Suprapubic skin (tissue), 3 donors: ENCODE data around the gene SRSF4.

Source experiments
- EP300 ChIP-seq: sonication (generic); formaldehyde crosslinking; IDR thresholded peaks from one replicate; pipeline ENCODE4 v1.6.1; 2017; ENCODE audit warnings: antibody characterized with exemption
- POLR2A ChIP-seq, 2 donors: fragments of 450-650 bp; IDR thresholded peaks; one replicate each; pipeline ENCODE4 v1.6.1; 2017; ENCODE audit warnings: antibody characterized with exemption in 2 of 2, mild to moderate bottlenecking in 2 of 2, moderate library complexity in 2 of 2
- TF ChIP-seq, protein P1 (sequence below), 2 donors: fragments of 200-600 bp in 1 of 2; fragments of 450-650 bp in 1 of 2; sonication (generic) in 1 of 2; IDR thresholded peaks; one replicate each; pipeline ENCODE4 v1.5.1; 2016 to 2019; ENCODE audit warnings: antibody characterized with exemption in 2 of 2, mild to moderate bottlenecking in 1 of 2, moderate library complexity in 1 of 2

DNA sequence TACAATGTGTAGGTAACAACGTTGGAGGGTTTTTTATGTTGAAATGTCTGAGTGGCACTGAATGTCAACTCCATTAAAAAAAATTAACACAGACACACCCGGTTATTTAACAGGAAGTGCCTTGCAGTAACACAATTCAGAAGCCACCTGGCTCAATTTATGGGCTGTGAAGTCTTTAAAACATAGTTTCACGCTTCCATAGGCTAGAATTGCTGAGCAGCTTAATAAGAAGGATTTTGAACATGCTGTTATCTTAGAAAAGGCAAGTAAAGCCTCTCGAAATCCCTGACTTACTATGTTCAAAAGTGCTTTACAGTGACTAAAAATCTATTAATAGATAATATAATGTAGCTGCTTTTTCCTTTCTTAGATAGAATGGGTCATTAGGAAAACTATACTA lies 19.7 kb downstream of the SRSF4 start:
- TF ChIP-seq, protein P1, sequence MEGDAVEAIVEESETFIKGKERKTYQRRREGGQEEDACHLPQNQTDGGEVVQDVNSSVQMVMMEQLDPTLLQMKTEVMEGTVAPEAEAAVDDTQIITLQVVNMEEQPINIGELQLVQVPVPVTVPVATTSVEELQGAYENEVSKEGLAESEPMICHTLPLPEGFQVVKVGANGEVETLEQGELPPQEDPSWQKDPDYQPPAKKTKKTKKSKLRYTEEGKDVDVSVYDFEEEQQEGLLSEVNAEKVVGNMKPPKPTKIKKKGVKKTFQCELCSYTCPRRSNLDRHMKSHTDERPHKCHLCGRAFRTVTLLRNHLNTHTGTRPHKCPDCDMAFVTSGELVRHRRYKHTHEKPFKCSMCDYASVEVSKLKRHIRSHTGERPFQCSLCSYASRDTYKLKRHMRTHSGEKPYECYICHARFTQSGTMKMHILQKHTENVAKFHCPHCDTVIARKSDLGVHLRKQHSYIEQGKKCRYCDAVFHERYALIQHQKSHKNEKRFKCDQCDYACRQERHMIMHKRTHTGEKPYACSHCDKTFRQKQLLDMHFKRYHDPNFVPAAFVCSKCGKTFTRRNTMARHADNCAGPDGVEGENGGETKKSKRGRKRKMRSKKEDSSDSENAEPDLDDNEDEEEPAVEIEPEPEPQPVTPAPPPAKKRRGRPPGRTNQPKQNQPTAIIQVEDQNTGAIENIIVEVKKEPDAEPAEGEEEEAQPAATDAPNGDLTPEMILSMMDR (IDR thresholded peaks at IDR 0.05) = no peak
- TF ChIP-seq POLR2A (IDR thresholded peaks at IDR 0.05) = no peak
- no peak for TF ChIP-seq EP300
